ENCODE measurements around the gene MYOM3. TPM values are rescaled to one million over a fixed set of nuclear protein-coding genes. Genes with fewer than 3 reads are reported as not detected.
A peak's percentile ranks its signal among the peaks of the same experiment; 100 is the strongest.

The MYOM3 gene
- total and polyA plus RNA-seq, 4 donors, result 0.59 to 1.9 (median 0.95) TPM

DNA sequence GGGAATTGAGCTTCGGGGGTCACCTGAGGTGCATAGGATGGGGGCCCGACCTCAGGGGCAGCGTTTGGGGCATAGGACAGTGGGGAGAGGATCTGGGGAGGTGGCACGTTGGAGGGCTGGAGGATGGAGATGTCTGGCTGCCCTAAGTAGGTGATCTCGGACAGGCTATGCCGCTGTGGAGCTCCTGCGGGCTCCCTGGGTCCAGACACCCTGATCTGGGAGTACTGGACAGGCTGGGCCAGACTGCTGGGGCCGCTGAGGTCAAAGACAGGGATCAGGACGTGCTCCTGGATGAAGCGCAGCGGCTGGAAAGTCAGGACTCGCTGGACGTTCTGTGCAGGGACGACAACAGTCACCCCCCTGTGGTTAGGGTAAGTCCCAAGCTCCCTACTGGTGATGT, 9.5 kb upstream of the MYOM3 start:
- Histone ChIP-seq H3K27ac (ENCODE audit: low read depth in 1 of 2, low read length in 2 of 2) (no peak overlapping the region), H3K4me3 (ENCODE audit: low read length in 2 of 2) (no peak overlapping the region), H3K9me3 (ENCODE audit: control insufficient read depth, low read length) (no peaks in the 10 kb centered on the region), H3K4me1 (ENCODE audit: control insufficient read depth in 1 of 2, insufficient read depth in 2 of 2, low read length in 2 of 2) (peaks cover 0 to 3% of the 10 kb centered on the region in 2 donors), H3K36me3 (ENCODE audit: control insufficient read depth in 1 of 2, insufficient read depth in 2 of 2, low read length in 1 of 2) (no peaks in the 10 kb centered on the region), H3K27me3 (ENCODE audit: control insufficient read depth in 1 of 2, insufficient read depth in 2 of 2, low read length in 1 of 2) (no peaks in the 10 kb centered on the region)
- ATAC-seq (ENCODE audit: low FRiP score), result no peak
- intact Hi-C loops (cut with DNase I), result no loop called here
- peak; percentile 8 to 62 for DNase-seq
- 94 to 96% methylated on average over 14 of the region's 14 CpGs for WGBS, 2 donors

DNA sequence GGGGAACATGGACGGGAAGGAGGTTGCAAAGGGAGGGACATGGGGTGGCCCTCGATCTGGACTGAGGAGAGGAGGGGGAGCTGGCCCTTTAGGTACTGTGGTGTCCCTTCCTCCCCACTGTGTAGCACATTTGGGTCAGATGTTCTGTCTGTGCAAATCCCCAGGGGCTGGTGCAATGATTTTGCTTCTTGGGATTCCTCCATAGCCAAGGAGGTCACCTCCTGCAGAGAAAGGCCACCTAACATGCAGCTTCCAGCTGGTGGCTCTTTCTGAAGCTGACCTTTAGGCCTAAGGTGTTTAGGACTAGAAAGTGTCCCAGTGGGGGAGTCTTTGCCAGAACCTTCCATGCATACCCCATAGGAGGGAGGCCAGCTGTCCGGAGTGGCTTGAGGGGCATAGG, 9.0 kb upstream of the MYOM3 start:
- no peaks in the 10 kb centered on the region for H3K27me3 ChIP-seq (ENCODE audit: control insufficient read depth in 1 of 2, insufficient read depth in 2 of 2, low read length in 1 of 2)
- no peak overlapping the region for H3K27ac ChIP-seq (ENCODE audit: low read depth in 1 of 2, low read length in 2 of 2)
- ATAC-seq (ENCODE audit: low FRiP score) (no peak), DNase-seq (peak in 1 of 2 donors; percentile 38)
- no peaks in the 10 kb centered on the region for H3K9me3 ChIP-seq (ENCODE audit: control insufficient read depth, low read length)
- WGBS, 2 donors, result 83 to 94% methylated on average over 3 of the region's 3 CpGs
- H3K4me1 ChIP-seq (ENCODE audit: control insufficient read depth in 1 of 2, insufficient read depth in 2 of 2, low read length in 2 of 2), result peaks cover 0 to under 1% of the 10 kb centered on the region in 2 donors
- intact Hi-C loops (cut with DNase I), result no loop called here
- H3K4me3 ChIP-seq (ENCODE audit: low read length in 2 of 2), result no peak overlapping the region
- H3K36me3 ChIP-seq (ENCODE audit: control insufficient read depth in 1 of 2, insufficient read depth in 2 of 2, low read length in 1 of 2), result no peaks in the 10 kb centered on the region

DNA sequence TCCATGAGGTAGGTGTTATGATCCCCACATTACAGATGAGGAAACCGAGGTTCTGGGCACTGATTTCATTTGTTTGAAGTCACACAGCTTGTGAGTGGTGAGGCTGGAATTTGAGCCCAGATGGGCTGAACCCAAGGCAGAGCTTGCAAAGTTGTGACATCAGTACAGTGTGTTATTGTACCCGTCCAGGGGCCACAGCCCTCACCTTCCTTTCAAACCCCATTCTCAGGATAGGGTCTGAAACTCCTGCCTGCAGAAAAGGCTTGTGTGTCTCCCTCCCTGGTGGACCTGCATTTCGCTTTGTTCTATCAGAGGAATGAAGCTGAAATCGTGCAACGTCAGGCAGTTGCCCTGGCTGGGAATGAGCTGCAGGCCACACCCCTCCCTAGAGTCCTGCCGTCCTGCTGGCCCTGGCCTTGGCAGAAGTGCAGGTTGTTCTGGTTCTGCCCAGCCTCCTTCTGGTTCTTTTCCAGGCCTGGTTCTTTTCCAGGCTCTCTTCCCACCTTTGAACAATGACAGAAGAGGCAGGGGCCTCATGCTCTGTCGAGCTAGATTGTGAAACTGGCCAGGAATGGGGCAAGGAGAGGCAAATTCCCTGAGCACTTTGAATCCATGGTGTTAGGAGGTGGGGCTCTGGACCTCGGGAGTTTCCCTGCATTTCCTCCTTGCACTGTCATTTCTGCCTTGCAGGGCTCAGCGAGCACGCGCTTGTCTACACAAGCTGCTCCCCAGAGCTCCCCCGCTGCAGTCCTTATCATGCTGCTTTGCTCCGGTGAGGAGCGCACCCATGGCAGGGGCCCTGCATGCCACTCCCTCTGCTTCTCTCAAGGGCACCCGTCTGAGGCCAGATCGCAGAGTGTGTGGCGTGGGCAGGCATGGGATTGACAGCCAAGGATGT, 8.2 kb upstream of the MYOM3 start:
- intact Hi-C loops (cut with DNase I), result no loop called here
- no peak overlapping the region for H3K27ac ChIP-seq (ENCODE audit: low read depth in 1 of 2, low read length in 2 of 2)
- no peak overlapping the region for H3K4me3 ChIP-seq (ENCODE audit: low read length in 2 of 2)
- no peaks in the 10 kb centered on the region for H3K36me3 ChIP-seq (ENCODE audit: control insufficient read depth in 1 of 2, insufficient read depth in 2 of 2, low read length in 1 of 2)
- WGBS, 2 donors, result 36 to 38% methylated on average over 17 of the region's 17 CpGs
- DNase-seq (peak; percentile 66 to 72), ATAC-seq (ENCODE audit: low FRiP score) (peak; percentile 27)
- H3K9me3 ChIP-seq (ENCODE audit: control insufficient read depth, low read length), result no peaks in the 10 kb centered on the region
- no peaks in the 10 kb centered on the region for H3K27me3 ChIP-seq (ENCODE audit: control insufficient read depth in 1 of 2, insufficient read depth in 2 of 2, low read length in 1 of 2)
- no peaks in the 10 kb centered on the region for H3K4me1 ChIP-seq (ENCODE audit: control insufficient read depth in 1 of 2, insufficient read depth in 2 of 2, low read length in 2 of 2)

DNA sequence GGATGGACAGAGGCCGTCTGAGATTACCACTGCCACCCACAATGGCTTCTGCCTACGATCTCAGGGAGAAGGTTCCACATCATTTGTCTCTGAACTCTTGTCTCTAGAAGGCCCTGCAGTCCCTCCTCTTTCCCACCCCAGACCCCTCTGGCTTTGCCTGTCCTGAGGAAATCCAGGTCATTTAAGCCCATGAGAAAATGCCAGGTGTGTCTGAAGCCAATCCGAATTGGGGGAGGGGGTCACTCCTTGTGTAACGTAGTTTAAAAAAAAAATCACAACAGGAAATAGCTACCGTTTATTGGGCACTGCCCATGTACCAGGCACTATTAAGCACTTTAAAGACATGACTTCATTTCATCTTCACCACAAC, 7.5 kb upstream of the MYOM3 start:
- DNase-seq (no peak), ATAC-seq (ENCODE audit: low FRiP score) (no peak)
- no peaks in the 10 kb centered on the region for H3K27me3 ChIP-seq (ENCODE audit: control insufficient read depth in 1 of 2, insufficient read depth in 2 of 2, low read length in 1 of 2)
- no peaks in the 10 kb centered on the region for H3K36me3 ChIP-seq (ENCODE audit: control insufficient read depth in 1 of 2, insufficient read depth in 2 of 2, low read length in 1 of 2)
- no peak overlapping the region for H3K27ac ChIP-seq (ENCODE audit: low read depth in 1 of 2, low read length in 2 of 2)
- H3K4me3 ChIP-seq (ENCODE audit: low read length in 2 of 2), result no peak overlapping the region
- 75 to 80% methylated on average over 5 of the region's 5 CpGs for WGBS, 2 donors
- intact Hi-C loops (cut with DNase I), result no loop called here
- no peaks in the 10 kb centered on the region for H3K9me3 ChIP-seq (ENCODE audit: control insufficient read depth, low read length)
- no peaks in the 10 kb centered on the region for H3K4me1 ChIP-seq (ENCODE audit: control insufficient read depth in 1 of 2, insufficient read depth in 2 of 2, low read length in 2 of 2)

DNA sequence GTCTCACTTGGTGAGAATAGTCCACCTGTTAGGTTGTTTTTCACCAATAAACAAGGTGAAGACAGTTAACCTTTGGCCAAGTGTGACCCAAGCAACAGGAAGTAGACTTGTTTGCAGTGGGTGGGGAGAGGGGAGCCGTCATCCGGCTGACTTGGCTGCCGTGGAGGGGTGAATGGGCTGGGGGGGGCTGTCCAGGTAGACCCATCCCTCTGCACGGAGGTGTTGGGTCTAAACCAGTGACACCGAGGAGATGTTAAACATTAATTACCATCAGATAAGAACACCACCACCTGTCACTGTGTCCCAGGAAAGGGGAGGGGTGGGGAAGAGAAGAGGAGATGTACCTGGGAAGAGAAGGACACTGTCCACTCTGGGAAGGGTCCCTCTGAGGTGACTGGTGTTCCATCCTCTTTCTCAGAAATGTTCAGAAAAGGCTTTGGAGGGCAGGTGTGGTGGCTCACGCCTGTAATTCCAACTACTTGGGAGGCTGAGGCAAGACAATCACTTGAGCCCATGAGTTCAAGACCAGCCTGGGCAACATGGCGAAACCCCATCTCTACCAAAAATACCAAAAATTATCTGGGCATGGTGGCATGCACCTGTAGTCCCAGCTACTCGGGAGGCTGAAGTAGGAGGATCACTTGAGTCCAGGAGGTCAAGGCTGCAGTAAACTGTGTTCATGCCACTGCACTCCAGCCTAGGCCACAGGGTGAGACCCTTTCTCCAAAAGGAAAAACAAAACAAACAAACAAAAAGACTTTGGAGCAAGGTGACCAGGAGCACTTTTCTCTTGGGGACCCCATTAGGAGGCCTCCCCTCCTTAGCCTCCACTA, 6.7 kb upstream of the MYOM3 start:
- no peaks in the 10 kb centered on the region for H3K27me3 ChIP-seq (ENCODE audit: control insufficient read depth in 1 of 2, insufficient read depth in 2 of 2, low read length in 1 of 2)
- intact Hi-C loops (cut with DNase I), result no loop called here
- ATAC-seq (ENCODE audit: low FRiP score), result no peak
- no peak overlapping the region for H3K4me3 ChIP-seq (ENCODE audit: low read length in 2 of 2)
- H3K27ac ChIP-seq (ENCODE audit: low read depth in 1 of 2, low read length in 2 of 2), result no peak overlapping the region
- H3K9me3 ChIP-seq (ENCODE audit: control insufficient read depth, low read length), result no peaks in the 10 kb centered on the region
- H3K36me3 ChIP-seq (ENCODE audit: control insufficient read depth in 1 of 2, insufficient read depth in 2 of 2, low read length in 1 of 2), result no peaks in the 10 kb centered on the region
- peak in 1 of 2 donors; percentile 36 for DNase-seq
- H3K4me1 ChIP-seq (ENCODE audit: control insufficient read depth in 1 of 2, insufficient read depth in 2 of 2, low read length in 2 of 2), result no peaks in the 10 kb centered on the region
- WGBS, 2 donors, result 83% methylated on average over 8 of the region's 8 CpGs

DNA sequence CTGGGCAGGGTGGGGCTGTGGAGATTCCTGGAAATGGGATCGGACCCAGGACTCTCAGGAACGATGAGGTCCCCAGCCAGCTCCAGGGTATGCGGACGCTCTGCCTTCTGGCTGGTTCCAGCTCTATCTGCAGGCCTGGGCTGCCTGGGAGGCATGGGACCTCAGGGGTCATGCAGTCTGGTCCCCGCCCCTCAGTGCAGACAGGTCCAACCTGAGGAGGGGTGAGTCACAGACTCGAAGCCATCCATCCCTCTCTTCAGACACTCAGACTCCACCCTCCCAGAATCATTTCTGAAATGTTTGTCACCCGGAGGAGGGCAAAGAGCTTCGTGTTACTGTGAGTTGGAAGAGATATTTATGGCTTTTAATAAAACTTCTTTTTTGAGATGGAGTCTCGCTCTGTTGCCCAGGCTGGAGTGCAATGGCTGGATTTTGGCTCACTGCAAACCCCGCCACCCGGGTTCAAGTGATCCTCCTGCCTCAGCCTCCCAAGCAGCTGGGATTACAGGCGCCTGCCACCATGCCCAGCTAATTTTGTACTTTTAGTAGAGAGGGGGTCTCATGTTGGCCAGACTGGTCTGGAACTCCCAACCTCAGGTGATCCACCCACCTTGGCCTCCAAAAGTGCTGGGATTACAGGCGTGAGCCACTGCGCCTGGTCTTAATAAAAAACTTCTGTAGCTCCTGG, 5.9 kb upstream of the MYOM3 start:
- H3K9me3 ChIP-seq (ENCODE audit: control insufficient read depth, low read length), result no peaks in the 10 kb centered on the region
- WGBS, 2 donors, result 82 to 87% methylated on average over 14 of the region's 14 CpGs
- no peaks in the 10 kb centered on the region for H3K27me3 ChIP-seq (ENCODE audit: control insufficient read depth in 1 of 2, insufficient read depth in 2 of 2, low read length in 1 of 2)
- no peak overlapping the region for H3K27ac ChIP-seq (ENCODE audit: low read depth in 1 of 2, low read length in 2 of 2)
- no peaks in the 10 kb centered on the region for H3K36me3 ChIP-seq (ENCODE audit: control insufficient read depth in 1 of 2, insufficient read depth in 2 of 2, low read length in 1 of 2)
- DNase-seq, result peak in 1 of 2 donors; percentile 68
- no peaks in the 10 kb centered on the region for H3K4me1 ChIP-seq (ENCODE audit: control insufficient read depth in 1 of 2, insufficient read depth in 2 of 2, low read length in 2 of 2)
- ATAC-seq (ENCODE audit: low FRiP score), result no peak
- intact Hi-C loops (cut with DNase I), result no loop called here
- no peak overlapping the region for H3K4me3 ChIP-seq (ENCODE audit: low read length in 2 of 2)

DNA sequence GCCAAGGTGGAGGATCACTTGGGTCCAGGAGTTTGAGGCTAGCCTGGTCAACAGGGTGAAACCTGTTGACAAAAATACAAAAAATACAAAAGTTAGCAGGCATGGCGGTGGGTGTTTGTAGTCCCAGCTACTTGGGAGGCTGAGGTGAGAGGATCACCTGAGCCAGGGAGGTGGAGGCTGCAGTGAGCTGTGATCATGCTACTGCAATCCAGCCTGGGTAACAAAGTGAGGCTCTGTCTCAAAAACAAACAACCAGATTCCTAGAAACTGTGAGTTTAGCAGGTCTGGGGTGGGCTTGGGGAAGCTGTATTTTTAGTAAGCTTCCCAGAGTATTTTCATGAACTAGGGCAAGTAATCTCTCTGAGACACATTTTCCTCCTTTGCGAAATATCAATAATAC, 5.2 kb upstream of the MYOM3 start:
- intact Hi-C loops (cut with DNase I), result no loop called here
- 98 to 100% methylated on average over 2 of the region's 2 CpGs for WGBS, 2 donors
- Histone ChIP-seq H3K9me3 (ENCODE audit: control insufficient read depth, low read length) (no peaks in the 10 kb centered on the region), H3K4me3 (ENCODE audit: low read length in 2 of 2) (no peak overlapping the region), H3K4me1 (ENCODE audit: control insufficient read depth in 1 of 2, insufficient read depth in 2 of 2, low read length in 2 of 2) (no peaks in the 10 kb centered on the region), H3K27me3 (ENCODE audit: control insufficient read depth in 1 of 2, insufficient read depth in 2 of 2, low read length in 1 of 2) (no peaks in the 10 kb centered on the region), H3K36me3 (ENCODE audit: control insufficient read depth in 1 of 2, insufficient read depth in 2 of 2, low read length in 1 of 2) (no peaks in the 10 kb centered on the region), H3K27ac (ENCODE audit: low read depth in 1 of 2, low read length in 2 of 2) (no peak overlapping the region)
- DNase-seq (peak in 1 of 2 donors; percentile 27), ATAC-seq (ENCODE audit: low FRiP score) (no peak)

DNA sequence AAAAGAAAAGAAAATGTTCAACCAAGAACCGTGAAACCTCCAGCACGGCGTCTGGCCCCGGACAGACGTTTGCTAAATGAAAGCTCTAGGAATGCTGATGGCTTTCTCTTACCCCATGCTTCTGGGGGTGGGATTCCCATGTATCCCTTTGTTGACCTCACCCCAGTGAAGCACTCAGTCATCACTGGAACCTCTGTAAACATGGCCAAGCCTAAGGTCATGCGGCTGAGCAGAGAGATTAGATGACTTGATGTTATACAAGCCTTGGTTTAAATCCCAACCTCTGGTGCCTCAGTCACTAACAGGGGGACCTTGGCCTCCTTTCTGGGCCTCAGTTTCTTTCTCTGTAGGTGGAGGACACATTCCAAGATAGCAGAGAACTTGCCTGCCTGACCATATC, 2.8 kb upstream of the MYOM3 start:
- 94% methylated on average over 6 of the region's 6 CpGs for WGBS, 2 donors

More for the DNA sequence above, 2.8 kb upstream of the MYOM3 start:
- DNase-seq (peak in 1 of 2 donors; percentile 38), ATAC-seq (ENCODE audit: low FRiP score) (no peak)
- Histone ChIP-seq H3K4me3 (ENCODE audit: low read length in 2 of 2) (no peak overlapping the region), H3K4me1 (ENCODE audit: control insufficient read depth in 1 of 2, insufficient read depth in 2 of 2, low read length in 2 of 2) (no peaks in the 10 kb centered on the region), H3K36me3 (ENCODE audit: control insufficient read depth in 1 of 2, insufficient read depth in 2 of 2, low read length in 1 of 2) (no peaks in the 10 kb centered on the region), H3K27ac (ENCODE audit: low read depth in 1 of 2, low read length in 2 of 2) (no peak overlapping the region), H3K9me3 (ENCODE audit: control insufficient read depth, low read length) (no peaks in the 10 kb centered on the region), H3K27me3 (ENCODE audit: control insufficient read depth in 1 of 2, insufficient read depth in 2 of 2, low read length in 1 of 2) (no peaks in the 10 kb centered on the region)
- intact Hi-C loops (cut with DNase I), result no loop called here
